ES-I3 (cell line): ENCODE measurements around the gene EGFL6.
"Not testable (repeated sequence)": the region's sequence is repeated elsewhere in the genome, so short reads cannot be mapped to it uniquely, and the experiment has no call there.

Experiments used
- H3K36me3 ChIP-seq: 2 replicates; pipeline ENCODE4 v1.6.1; 2013; ENCODE audit warnings: mild to moderate bottlenecking, low read length, control low read depth, moderate library complexity; ENCODE audit not compliant: insufficient read depth
- H3K4me1 ChIP-seq: 2 replicates; pipeline ENCODE4 v1.6.1; 2013; ENCODE audit warnings: mild to moderate bottlenecking, control low read depth, low read length; ENCODE audit not compliant: insufficient read depth
- H3K9ac ChIP-seq: 2 replicates; pipeline ENCODE4 v1.6.1; 2013; ENCODE audit warnings: low read depth, mild to moderate bottlenecking, low read length, moderate library complexity
- H3K9me3 ChIP-seq: 2 replicates; pipeline ENCODE4 v1.6.1; 2013; ENCODE audit warnings: mild to moderate bottlenecking, low read length, moderate library complexity; ENCODE audit not compliant: control insufficient read depth, insufficient read depth

The EGFL6 gene

GRCh38 chrX:13673016-13673415, 103.6 kb downstream of the EGFL6 start:
- no peaks in the 10 kb centered on the region for H3K9me3 ChIP-seq
- no peaks in the 10 kb centered on the region for H3K36me3 ChIP-seq
- H3K9ac ChIP-seq, result no peak overlapping the region
- H3K4me1 ChIP-seq, result no peaks in the 10 kb centered on the region

DNA sequence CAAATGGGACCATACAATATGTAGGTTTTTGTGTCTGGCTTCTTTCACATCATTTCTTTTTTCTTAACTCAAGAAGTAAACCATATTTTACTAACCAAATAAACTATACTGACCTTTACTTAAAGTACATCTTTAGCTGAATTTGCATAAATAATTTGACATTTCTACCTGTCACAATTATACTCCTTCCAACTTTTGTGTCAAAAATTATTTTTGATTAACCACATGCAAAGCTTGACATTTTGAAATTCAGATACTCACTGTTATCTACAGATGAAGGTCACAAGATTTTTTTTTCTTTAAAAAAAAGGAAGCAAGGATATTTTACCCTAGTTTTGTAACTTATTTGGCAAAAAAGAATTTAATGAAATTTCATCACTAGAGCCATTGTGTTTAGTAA, 107.5 kb downstream of the EGFL6 start:
- no peak overlapping the region for H3K9ac ChIP-seq
- H3K36me3 ChIP-seq, result no peaks in the 10 kb centered on the region

GRCh38 chrX:13679700-13680099, 110.3 kb downstream of the EGFL6 start:
- H3K9me3 ChIP-seq, H3K9ac ChIP-seq, H3K36me3 ChIP-seq, H3K4me1 ChIP-seq: not testable (repeated sequence)

More for the DNA sequence above, 107.5 kb downstream of the EGFL6 start:
- H3K4me1 ChIP-seq, result no peaks in the 10 kb centered on the region
- no peaks in the 10 kb centered on the region; the same call in 1 of the 2 replicates for H3K9me3 ChIP-seq

GRCh38 chrX:13681595-13681994, 112.2 kb downstream of the EGFL6 start:
- H3K36me3 ChIP-seq, result no peaks in the 10 kb centered on the region
- no peaks in the 10 kb centered on the region; the same call in 1 of the 2 replicates for H3K9me3 ChIP-seq
- H3K9ac ChIP-seq, result no peak overlapping the region
- H3K4me1 ChIP-seq, result no peaks in the 10 kb centered on the region
